NB4 (cell line): ENCODE data around the gene SURF2.
A peak's percentile ranks its signal among the peaks of the same experiment; 100 is the strongest.
"Not testable (repeated sequence)": the region's sequence is repeated elsewhere in the genome, so short reads cannot be mapped to it uniquely, and the experiment has no call there.

ENCODE experiments used
- DNase-seq: peaks from one replicate; pipeline ENCODE4 v3.0.0; 2010; ENCODE audit warnings: low read depth
- H3K4me3 ChIP-seq: one replicate; pipeline ENCODE4 v1.5.1; 2011; ENCODE audit warnings: mild to moderate bottlenecking, low read depth, low read length, moderate library complexity
- CTCF ChIP-seq: IDR thresholded peaks from one replicate; pipeline ENCODE4 v1.5.1; 2012; ENCODE audit warnings: low read depth, low read length
- MAX ChIP-seq: IDR thresholded peaks from 2 replicates; pipeline ENCODE4 v1.6.1; 2011; ENCODE audit warnings: low read depth, low read length
- MYC ChIP-seq: IDR thresholded peaks from 2 replicates; pipeline ENCODE4 v1.6.1; 2011; ENCODE audit warnings: low read depth, low read length
- POLR2A ChIP-seq: IDR thresholded peaks from 2 replicates; pipeline ENCODE4 v1.6.1; 2011; ENCODE audit warnings: mild to moderate bottlenecking; ENCODE audit not compliant: insufficient read length; ENCODE audit errors: extremely low read depth

SURF2 gene

GRCh38 chr9:133375116-133375723 is 18.9 kb downstream of the SURF2 start:
- H3K4me3 ChIP-seq = peak overlapping the region; percentile 96
- DNase-seq = peak; percentile 64
- TF ChIP-seq POLR2A = no peak
- TF ChIP-seq MAX = 0 out of 2 replicates have a peak, but pooled peaks have one; percentile 8

GRCh38 chr9:133375724-133376654 is 19.6 kb downstream of the SURF2 start, which contains the start of the genes STKLD1 and SURF4:
Gene STKLD1 (plus strand): TSS chr9:133376366. CDS start chr9:133376474, 108 bp downstream.
Gene SURF4 (minus strand): TSS chr9:133376060. CDS start chr9:133375969, 91 bp downstream.
- H3K4me3 ChIP-seq = peak within 1 kb of the TSS; percentile 96

GRCh38 chr9:133377280-133377679 is 20.9 kb downstream of the SURF2 start:
- not testable (repeated sequence) for H3K4me3 ChIP-seq, DNase-seq

More at GRCh38 chr9:133375724-133376654, 19.6 kb downstream of the SURF2 start, which contains the start of the genes STKLD1 and SURF4:
- 0 out of 2 replicates have a peak, but pooled peaks have one; percentile 8 for TF ChIP-seq MYC
- TF ChIP-seq POLR2A = peak; percentile 69
- peak; percentile 68 for TF ChIP-seq MAX
- no peak for TF ChIP-seq CTCF
- DNase-seq = peak; percentile 97

- TF ChIP-seq MYC (no peak), CTCF (no peak), POLR2A (no peak), MAX (no peak)
- no peak overlapping the region for H3K4me3 ChIP-seq
- DNase-seq = peak; percentile 45
These were observed 21.4 kb downstream of the SURF2 start for GRCh38 chr9:133377721-133378216.

- no peak overlapping the region for H3K4me3 ChIP-seq
- no peak for TF ChIP-seq POLR2A
- TF ChIP-seq MYC = no peak
- TF ChIP-seq CTCF = no peak
- no peak for TF ChIP-seq MAX
- DNase-seq = no peak
These were observed 22.1 kb downstream of the SURF2 start for GRCh38 chr9:133378408-133378962.

- no peak for DNase-seq
- TF ChIP-seq CTCF (no peak), POLR2A (no peak), MAX (no peak), MYC (no peak)
- H3K4me3 ChIP-seq = no peak overlapping the region
These were observed 23.1 kb downstream of the SURF2 start for GRCh38 chr9:133379153-133380086.
